Tongue (tissue), 2 donors: ENCODE measurements around the gene TRIM71. TPM values are rescaled to one million over a fixed set of nuclear protein-coding genes. Genes with fewer than 3 reads are reported as not detected.
"Not testable (repeated sequence)": the region's sequence is repeated elsewhere in the genome, so short reads cannot be mapped to it uniquely, and the experiment has no call there.

ENCODE experiments used
- DNase-seq: peaks from one replicate; pipeline ENCODE4 v3.0.0-alpha.2; 2015
- total RNA-seq: library from RNA; depleted of rRNA; stranded (reverse); fragments of >200 nt; gene quantifications from one replicate; pipeline ENCODE4 v1.2.3, GENCODE V29; 2014

Gene TRIM71
- total RNA-seq, 1 donor from 2014 or later: 0.31 TPM

GRCh38 chr3:32939531-32940284 lies 121.9 kb downstream of the TRIM71 start:
- not testable (repeated sequence) for DNase-seq

- no peak for DNase-seq
Observed at GRCh38 chr3:32940726-32941125, 122.9 kb downstream of the TRIM71 start.

- DNase-seq: no peak
Observed at GRCh38 chr3:32945136-32945535, 127.3 kb downstream of the TRIM71 start.

- DNase-seq: not testable (repeated sequence)
Observed at GRCh38 chr3:32945598-32945997, 127.8 kb downstream of the TRIM71 start.

GRCh38 chr3:32946973-32947788 lies 129.4 kb downstream of the TRIM71 start:
- DNase-seq: no peak

Other genes starting within 250 kb of the TRIM71 start
- 50.8 TPM for gene DYNC1LI1, start 247.1 kb upstream of the TRIM71 start, total RNA-seq
- 23.7 TPM for gene CNOT10, start 132.8 kb upstream of the TRIM71 start, total RNA-seq
- not detected for gene CCR4, start 133.6 kb downstream of the TRIM71 start, total RNA-seq